ENCODE measurements around the gene CAVIN4.

CAVIN4 gene

DNA sequence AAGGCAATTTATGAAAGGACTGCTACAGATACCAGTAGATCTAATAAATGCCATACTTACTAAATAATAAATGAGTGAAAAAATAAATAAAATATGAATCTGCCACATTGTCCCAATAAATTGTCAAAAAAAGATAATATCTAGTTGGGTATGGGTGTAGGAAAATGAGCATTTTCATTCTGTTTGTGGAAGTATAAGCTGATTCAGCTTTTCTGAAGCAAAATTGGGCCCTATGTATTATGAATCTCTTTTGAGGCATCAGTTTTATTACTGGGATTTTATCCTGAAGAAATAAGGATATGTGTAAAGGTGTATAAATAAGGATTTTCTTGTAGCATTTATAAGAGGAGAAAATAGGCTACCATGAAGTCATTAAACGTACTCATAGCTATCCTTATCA lies 46.1 kb downstream of the CAVIN4 start:
- Histone ChIP-seq H3K4me3 (ENCODE audit: low read depth, low read length) (no peak overlapping the region), H3K27me3 (no peaks in the 10 kb centered on the region), H3K4me1 (no peaks in the 10 kb centered on the region), H3K36me3 (no peaks in the 10 kb centered on the region), H3K9me3 (no peaks in the 10 kb centered on the region)
- TF ChIP-seq CTCF (IDR thresholded peaks at IDR 0.05; ENCODE audit: low read depth, low read length), result no peak
- no peak for DNase-seq

DNA sequence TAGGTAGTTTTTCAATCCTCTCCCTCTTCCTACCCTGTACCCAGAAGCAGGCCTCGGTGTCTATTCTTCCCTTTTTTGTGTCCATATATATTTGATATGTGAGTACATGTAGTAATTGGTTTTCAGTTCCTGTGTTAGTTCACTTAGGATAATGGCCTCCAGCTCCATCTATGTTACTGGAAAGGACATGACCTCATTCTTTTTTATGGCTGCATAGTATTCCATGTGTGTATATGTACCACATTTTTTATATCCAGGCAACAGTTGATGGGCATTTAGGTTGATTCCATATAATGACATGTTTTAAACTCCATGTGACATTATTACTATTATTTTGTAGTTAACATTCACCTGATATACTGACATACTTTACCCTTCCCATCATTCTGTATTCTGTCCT lies 49.1 kb downstream of the CAVIN4 start:
- H3K4me3 ChIP-seq (ENCODE audit: low read depth, low read length), result no peak overlapping the region
- TF ChIP-seq CTCF (IDR thresholded peaks at IDR 0.05; ENCODE audit: low read depth, low read length), result no peak
- no peak for DNase-seq

GRCh38 chr9:100637787-100638186 lies 59.9 kb downstream of the CAVIN4 start:
- no peak overlapping the region for H3K4me3 ChIP-seq (ENCODE audit: low read depth, low read length)
- H3K36me3 ChIP-seq, result no peaks in the 10 kb centered on the region
- H3K27me3 ChIP-seq, result no peaks in the 10 kb centered on the region
- TF ChIP-seq CTCF (IDR thresholded peaks at IDR 0.05; ENCODE audit: low read depth, low read length), result no peak
- no peaks in the 10 kb centered on the region for H3K9me3 ChIP-seq
- peak; percentile 10 for DNase-seq
- H3K4me1 ChIP-seq, result no peaks in the 10 kb centered on the region

More for the DNA sequence above, 49.1 kb downstream of the CAVIN4 start:
- no peaks in the 10 kb centered on the region for H3K4me1 ChIP-seq
- H3K27me3 ChIP-seq, result no peaks in the 10 kb centered on the region; the same call in none of the 2 replicates
- no peaks in the 10 kb centered on the region for H3K9me3 ChIP-seq
- H3K36me3 ChIP-seq, result no peaks in the 10 kb centered on the region

All from BE2C (cell line).